Measurements from ENCODE around the gene QSOX2.

QSOX2 gene

GRCh38 chr9:136171009-136171800, 74.4 kb downstream of the QSOX2 start:
- DNase-seq: no peak

- peak; percentile 9 for DNase-seq
Measured at GRCh38 chr9:136170006-136170901, 75.4 kb downstream of the QSOX2 start.

DNA sequence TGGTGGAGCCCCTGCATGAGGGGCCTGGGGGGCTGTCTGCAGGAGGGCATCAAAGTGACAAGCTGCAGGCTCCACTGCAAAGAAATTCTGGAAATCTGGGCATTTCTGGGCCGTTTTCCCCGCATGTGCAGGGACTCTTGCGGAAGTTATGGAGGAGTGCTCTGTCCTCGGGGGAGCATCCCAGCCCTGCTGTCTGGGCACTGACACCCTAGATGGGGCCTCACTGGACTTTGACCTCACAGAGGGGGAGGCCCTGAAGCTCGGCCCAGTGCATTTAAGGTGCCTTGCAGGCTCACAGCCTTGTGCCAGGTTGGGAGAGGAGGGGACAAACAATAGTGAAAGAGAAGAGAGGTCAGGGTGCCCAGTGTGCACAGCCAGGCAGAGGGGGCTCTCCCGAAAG, 76.1 kb downstream of the QSOX2 start:
- no peak for DNase-seq

GRCh38 chr9:136163248-136163850, 82.3 kb downstream of the QSOX2 start:
- DNase-seq: no peak

DNA sequence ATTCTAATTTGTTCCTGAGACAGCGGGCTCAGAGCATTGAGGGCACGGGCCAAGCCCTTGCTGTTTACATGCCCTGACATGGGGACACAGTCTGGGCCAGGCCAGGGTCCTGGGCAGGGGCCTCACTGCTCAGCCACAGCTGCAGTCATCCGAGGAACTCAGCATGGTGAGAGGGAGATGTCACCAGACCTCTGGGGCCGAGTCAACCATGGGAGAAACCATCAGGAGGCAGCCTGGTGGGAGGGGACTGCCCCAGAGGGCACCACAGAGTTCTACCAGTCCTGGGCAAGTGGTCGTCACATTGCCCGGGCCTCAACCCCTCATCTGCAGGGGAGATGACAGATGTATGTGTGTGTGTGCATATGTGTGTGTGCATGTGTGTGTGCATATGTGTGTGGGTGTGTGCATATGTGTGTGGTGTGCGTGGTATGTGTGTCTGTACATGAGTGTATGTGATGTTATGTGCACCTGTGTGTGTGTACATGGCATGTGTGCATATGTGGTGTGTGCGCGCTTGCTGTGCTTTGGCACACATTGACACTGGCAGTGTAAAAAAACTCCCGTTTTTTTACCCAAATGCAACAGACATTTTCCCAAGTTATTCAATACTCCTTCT, 84.5 kb downstream of the QSOX2 start:
- no peak for DNase-seq

DNA sequence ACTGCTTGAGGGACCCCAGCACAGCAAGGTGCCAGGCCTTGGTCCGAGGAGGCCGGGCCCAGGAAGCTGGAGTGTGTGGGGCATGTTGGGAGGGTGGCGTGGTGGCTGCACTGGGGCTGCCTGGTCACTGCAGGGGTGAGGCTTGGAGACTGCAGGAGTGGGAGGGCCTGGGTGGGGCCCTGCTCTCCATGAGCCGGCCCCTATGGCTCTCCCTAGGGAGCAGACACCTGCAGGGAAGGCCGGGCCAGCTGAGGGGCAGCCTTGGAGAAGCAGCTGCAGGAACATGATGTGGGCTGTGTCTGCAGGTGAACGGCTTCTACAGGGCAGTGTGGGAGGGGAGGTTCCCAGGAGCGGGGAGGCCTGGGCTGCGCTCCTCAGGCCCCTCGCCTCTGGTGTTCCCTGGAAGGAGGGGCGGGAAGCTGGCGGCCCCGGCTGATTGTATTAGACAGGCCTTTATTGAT, 85.2 kb downstream of the QSOX2 start:
- no peak for DNase-seq

GRCh38 chr9:136159851-136160250, 85.8 kb downstream of the QSOX2 start:
- DNase-seq: no peak

DNA sequence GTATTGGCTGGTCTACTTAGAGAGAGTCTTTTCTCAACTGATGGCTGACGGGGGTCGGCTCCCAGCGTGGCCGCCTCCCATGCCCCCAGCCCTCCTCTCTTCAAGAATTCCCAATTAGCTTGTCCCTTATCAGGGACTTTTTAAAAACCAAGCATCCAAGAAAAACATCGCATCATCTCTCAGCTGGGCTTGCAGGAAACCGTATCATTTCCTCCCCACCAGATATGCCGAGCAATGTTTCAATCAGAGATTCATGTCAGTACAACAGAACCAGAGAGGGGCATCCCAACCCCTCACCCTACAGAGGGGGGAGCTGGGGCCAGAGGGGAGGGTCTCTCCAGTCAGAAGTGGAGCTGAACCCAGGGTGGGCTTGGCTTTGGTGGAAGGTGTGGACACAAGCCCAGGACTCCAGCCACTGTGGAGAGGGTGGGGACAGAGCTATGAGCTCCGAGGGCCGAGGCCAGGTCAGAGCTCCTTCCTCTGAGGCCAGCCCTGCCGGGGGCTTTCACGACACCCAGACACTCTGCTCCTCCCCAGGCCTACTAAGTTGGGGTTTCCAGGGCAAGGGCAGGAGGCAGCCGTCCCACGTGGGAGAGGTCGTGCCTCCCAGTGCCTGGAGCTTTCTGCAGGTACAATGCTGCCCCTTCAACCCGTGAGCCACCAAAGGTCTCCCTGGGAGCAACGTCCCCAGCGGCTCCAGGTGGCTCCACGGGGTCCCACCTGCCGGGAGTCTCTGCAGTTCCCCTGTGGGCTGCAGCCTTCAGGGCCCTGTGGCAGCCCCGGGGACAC, 87.9 kb downstream of the QSOX2 start:
- no peak for DNase-seq

Data from fibroblast of skin of scalp (primary cell).